WERI-Rb-1 (cell line): ENCODE measurements around the gene CTSA.

Experiments
- DNase-seq: peaks from one replicate; pipeline ENCODE4 v3.0.0-alpha.2; 2020
- H3K27ac ChIP-seq: fragments of 250-450 bp; sonication (Bioruptor Pico); 2 replicates; pipeline ENCODE4 v1.5.1; 2020; ENCODE audit warnings: mild to moderate bottlenecking, moderate library complexity
- H3K27me3 ChIP-seq: fragments of 250-450 bp; sonication (Bioruptor Pico); 2 replicates; pipeline ENCODE4 v1.5.1; 2021; ENCODE audit warnings: mild to moderate bottlenecking, low read depth, moderate library complexity; ENCODE audit not compliant: insufficient read depth, severe bottlenecking
- H3K36me3 ChIP-seq: fragments of 250-450 bp; sonication (Bioruptor Pico); 2 replicates; pipeline ENCODE4 v1.5.1; 2020; ENCODE audit warnings: mild to moderate bottlenecking, moderate library complexity
- H3K4me3 ChIP-seq: 2 replicates; pipeline ENCODE4 v1.5.1; 2011; ENCODE audit warnings: low read depth, mild to moderate bottlenecking, control low read depth, low read length
- H3K9me3 ChIP-seq: fragments of 250-450 bp; sonication (Bioruptor Pico); 2 replicates; pipeline ENCODE4 v1.5.1; 2021; ENCODE audit warnings: mild to moderate bottlenecking, moderate library complexity; ENCODE audit not compliant: severe bottlenecking
- CTCF ChIP-seq: IDR thresholded peaks from 2 replicates; pipeline ENCODE4 v1.5.1; 2011; ENCODE audit warnings: low read depth, mild to moderate bottlenecking, control low read depth, inconsistent platforms, low read length

CTSA gene

GRCh38 chr20:45890985-45891983 lies at the start of gene CTSA, which contains the start of gene NEURL2:
CTSA (plus strand) TSS chr20:45891335; CDS start chr20:45891569, 234 bp downstream.
NEURL2 (minus strand) TSS chr20:45891208; CDS start chr20:45890991, 217 bp downstream.
- H3K4me3 ChIP-seq, result peak within 1 kb of the TSS; percentile 60
- H3K36me3 ChIP-seq, result peaks cover 41% of the 10 kb centered on the region
- H3K27ac ChIP-seq, result peak within 1 kb of the TSS; percentile 81
- TF ChIP-seq CTCF, result no peak
- DNase-seq, result peak; percentile 92
- H3K27me3 ChIP-seq, result no peaks in the 10 kb centered on the region
- no peaks in the 10 kb centered on the region for H3K9me3 ChIP-seq

- peaks cover 34% of the 10 kb centered on the region for H3K36me3 ChIP-seq
- no peaks in the 10 kb centered on the region for H3K27me3 ChIP-seq
- H3K4me3 ChIP-seq, result no peak overlapping the region
- TF ChIP-seq CTCF, result no peak
- no peaks in the 10 kb centered on the region for H3K9me3 ChIP-seq
- DNase-seq, result no peak
- no peak overlapping the region for H3K27ac ChIP-seq
These were observed 49.6 kb upstream of the CTSA start for GRCh38 chr20:45841407-45842129.

GRCh38 chr20:45842169-45842812 lies 48.8 kb upstream of the CTSA start:
- H3K27me3 ChIP-seq, result no peaks in the 10 kb centered on the region
- DNase-seq, result no peak
- peaks cover 34% of the 10 kb centered on the region for H3K36me3 ChIP-seq
- no peak for TF ChIP-seq CTCF
- H3K27ac ChIP-seq, result no peak overlapping the region
- H3K9me3 ChIP-seq, result no peaks in the 10 kb centered on the region
- no peak overlapping the region for H3K4me3 ChIP-seq

GRCh38 chr20:45843506-45843905 lies 47.6 kb upstream of the CTSA start:
- TF ChIP-seq CTCF, result no peak
- no peak overlapping the region for H3K27ac ChIP-seq
- peaks cover 34% of the 10 kb centered on the region for H3K36me3 ChIP-seq
- H3K27me3 ChIP-seq, result no peaks in the 10 kb centered on the region
- no peak overlapping the region for H3K4me3 ChIP-seq
- no peaks in the 10 kb centered on the region for H3K9me3 ChIP-seq
- DNase-seq, result no peak

GRCh38 chr20:45845452-45845851 lies 45.7 kb upstream of the CTSA start:
- no peak for DNase-seq
- no peaks in the 10 kb centered on the region for H3K9me3 ChIP-seq
- H3K4me3 ChIP-seq, result no peak overlapping the region
- no peak for TF ChIP-seq CTCF
- no peak overlapping the region for H3K27ac ChIP-seq
- H3K36me3 ChIP-seq, result peaks cover 34% of the 10 kb centered on the region
- no peaks in the 10 kb centered on the region for H3K27me3 ChIP-seq
